GM12892 (cell line): Measurements from ENCODE around the gene ATP2B3.

Source experiments
- POLR2A ChIP-seq: IDR thresholded peaks from 2 replicates; pipeline ENCODE4 v1.6.1; 2011; ENCODE audit warnings: low read depth, low read length, control low read depth
- POLR2AphosphoS5 ChIP-seq: IDR thresholded peaks from 2 replicates; pipeline ENCODE4 v1.6.1; 2011; ENCODE audit warnings: low read depth, low read length, control low read depth

- TF ChIP-seq POLR2AphosphoS5, result no peak
- TF ChIP-seq POLR2A, result no peak
Observed at GRCh38 chrX:153488231-153488914, 29.1 kb upstream of the ATP2B3 start.
